Osteocyte (in vitro differentiated cells): Measurements from ENCODE around the gene OSBPL3. TPM values are rescaled to one million over a fixed set of nuclear protein-coding genes. Genes with fewer than 3 reads are reported as not detected.

Experiments
- DNase-seq: peaks from one replicate; pipeline ENCODE4 v3.0.0; 2021; ENCODE audit warnings: mixed read lengths; ENCODE audit not compliant: unreplicated experiment; ENCODE audit errors: extremely low spot score
- H3K27ac Mint-ChIP-seq: one replicate; pipeline ENCODE4 v1.8.0; 2021; ENCODE audit warnings: mild to moderate bottlenecking, mixed read lengths; ENCODE audit not compliant: unreplicated experiment
- H3K27me3 Mint-ChIP-seq: one replicate; pipeline ENCODE4 v1.8.0; 2021; ENCODE audit warnings: mixed read lengths; ENCODE audit not compliant: unreplicated experiment
- H3K36me3 Mint-ChIP-seq: one replicate; pipeline ENCODE4 v1.8.0; 2021; ENCODE audit warnings: mixed read lengths; ENCODE audit not compliant: unreplicated experiment
- H3K4me1 Mint-ChIP-seq: one replicate; pipeline ENCODE4 v1.8.0; 2021; ENCODE audit warnings: mixed read lengths; ENCODE audit not compliant: unreplicated experiment
- H3K4me3 Mint-ChIP-seq: one replicate; pipeline ENCODE4 v1.8.0; 2021; ENCODE audit warnings: mild to moderate bottlenecking, moderate library complexity, mixed read lengths; ENCODE audit not compliant: unreplicated experiment
- H3K9me3 Mint-ChIP-seq: one replicate; pipeline ENCODE4 v1.8.0; 2021; ENCODE audit warnings: mixed read lengths; ENCODE audit not compliant: unreplicated experiment
- CTCF ChIP-seq: fragments of 200-600 bp; sonication (generic); IDR thresholded peaks from 2 replicates; pipeline ENCODE4 v1.5.0; 2021; ENCODE audit warnings: antibody characterized with exemption, mild to moderate bottlenecking, moderate library complexity
- total RNA-seq: library from RNA; stranded (reverse); gene quantifications from 2 replicates; pipeline ENCODE4 v1.2.1, GENCODE V29; 2021

Gene OSBPL3
- total RNA-seq, 1 donor from 2014 or later, result 8.0 TPM

- Mint-ChIP-seq H3K36me3 (no peaks in the 10 kb centered on the region), H3K4me1 (peaks cover 26% of the 10 kb centered on the region), H3K27me3 (no peaks in the 10 kb centered on the region), H3K4me3 (no peak overlapping the region), H3K9me3 (no peaks in the 10 kb centered on the region), H3K27ac (no peak overlapping the region)
- DNase-seq, result no peak
- TF ChIP-seq CTCF, result no peak
These were observed 11.8 kb downstream of the OSBPL3 start for GRCh38 chr7:24968165-24968564.

- H3K9me3 Mint-ChIP-seq, result no peaks in the 10 kb centered on the region
These were observed 12.3 kb downstream of the OSBPL3 start for GRCh38 chr7:24967696-24968095.

GRCh38 chr7:24966802-24967201 is 13.2 kb downstream of the OSBPL3 start:
- H3K27me3 Mint-ChIP-seq, result no peaks in the 10 kb centered on the region
- TF ChIP-seq CTCF, result no peak

More at GRCh38 chr7:24967696-24968095, 12.3 kb downstream of the OSBPL3 start:
- Mint-ChIP-seq H3K27me3 (no peaks in the 10 kb centered on the region), H3K4me3 (no peak overlapping the region), H3K4me1 (peaks cover 22% of the 10 kb centered on the region), H3K27ac (no peak overlapping the region), H3K36me3 (no peaks in the 10 kb centered on the region)
- no peak for TF ChIP-seq CTCF
- no peak for DNase-seq

GRCh38 chr7:24965831-24966708 is 13.9 kb downstream of the OSBPL3 start:
- TF ChIP-seq CTCF, result no peak
- H3K36me3 Mint-ChIP-seq, result no peaks in the 10 kb centered on the region
- no peaks in the 10 kb centered on the region for H3K9me3 Mint-ChIP-seq
- no peak overlapping the region for H3K4me3 Mint-ChIP-seq
- peaks cover 7% of the 10 kb centered on the region for H3K4me1 Mint-ChIP-seq
- no peak overlapping the region for H3K27ac Mint-ChIP-seq
- no peak for DNase-seq
- no peaks in the 10 kb centered on the region for H3K27me3 Mint-ChIP-seq

More at GRCh38 chr7:24966802-24967201, 13.2 kb downstream of the OSBPL3 start:
- DNase-seq, result no peak
- no peak overlapping the region for H3K4me3 Mint-ChIP-seq
- no peaks in the 10 kb centered on the region for H3K36me3 Mint-ChIP-seq
- H3K9me3 Mint-ChIP-seq, result no peaks in the 10 kb centered on the region
- H3K27ac Mint-ChIP-seq, result no peak overlapping the region
- H3K4me1 Mint-ChIP-seq, result peaks cover 15% of the 10 kb centered on the region

GRCh38 chr7:24964191-24964590 is 15.8 kb downstream of the OSBPL3 start:
- Mint-ChIP-seq H3K4me3 (no peak overlapping the region), H3K4me1 (peaks cover 2% of the 10 kb centered on the region), H3K27ac (no peak overlapping the region), H3K9me3 (no peaks in the 10 kb centered on the region), H3K36me3 (no peaks in the 10 kb centered on the region), H3K27me3 (no peaks in the 10 kb centered on the region)
- TF ChIP-seq CTCF, result no peak
- DNase-seq, result no peak
